Endothelial cell of umbilical vein (primary cell): ENCODE measurements around the gene PCDHGA8. TPM values are rescaled to one million over a fixed set of nuclear protein-coding genes. Genes with fewer than 3 reads are reported as not detected.

Source experiments
- BruUV-seq: library from RNA; stranded (reverse); fragments of 400-500 nt; replicated peaks from 2 replicates; lab custom pipeline; 2021; lab: Mats Ljungman, UMichigan
- CTCF ChIA-PET: fragments of 300-600, 350-600 bp; sonication (Branson Sonifier 250); formaldehyde crosslinking; loops from one replicate; lab custom pipeline; 2021; ENCODE audit warnings: antibody characterized with exemption, inconsistent platforms; lab: Charles Lee
- POLR2A ChIA-PET: fragments of 300-600, 350-600 bp; sonication (Branson Sonifier 250); formaldehyde crosslinking; loops from one replicate; lab custom pipeline; 2021; ENCODE audit warnings: antibody characterized with exemption, inconsistent platforms; lab: Charles Lee
- DNase-seq: peaks from one replicate; pipeline ENCODE4 v3.0.0-alpha.2; 2011; ENCODE audit warnings: low read depth, low spot score
- FAIRE-seq: peaks from 2 replicates; lab custom pipeline; 2011; peaks lifted over from hg19 to GRCh38; lab: Jason Lieb, UNC
- H2AFZ ChIP-seq: 2 replicates; pipeline ENCODE4 v1.6.0; 2012; ENCODE audit warnings: low read depth, low read length, control low read depth, inconsistent platforms
- H3K27ac ChIP-seq: 2 replicates; pipeline ENCODE4 v1.5.1; 2011; ENCODE audit warnings: low read depth, mild to moderate bottlenecking, control low read depth, low read length, moderate library complexity; ENCODE audit not compliant: insufficient read depth
- H3K27me3 ChIP-seq, 2 experiments: 2 replicates each; pipeline versions ENCODE4 v1.6.0 to v1.6.1; 2011; ENCODE audit warnings: low read length in 2 of 2, mixed read lengths in 1 of 2; ENCODE audit not compliant: control insufficient read depth in 2 of 2, insufficient read depth in 2 of 2
- H3K36me3 ChIP-seq, 2 experiments: 2 replicates in 1 of 2; 3 replicates in 1 of 2; pipeline ENCODE4 v1.5.1; 2011; ENCODE audit warnings: low read length in 2 of 2, mild to moderate bottlenecking in 1 of 2, moderate library complexity in 1 of 2; ENCODE audit not compliant: control insufficient read depth in 2 of 2, insufficient read depth in 2 of 2; ENCODE audit errors: extremely low read depth in 1 of 2
- H3K4me1 ChIP-seq: 3 replicates; pipeline ENCODE4 v1.5.1; 2011; ENCODE audit warnings: mild to moderate bottlenecking, low read length; ENCODE audit not compliant: control insufficient read depth, insufficient read depth; ENCODE audit errors: extremely low read depth
- H3K4me2 ChIP-seq: 2 replicates; pipeline ENCODE4 v1.6.1; 2011; ENCODE audit warnings: low read length, control low read depth, mixed read lengths; ENCODE audit not compliant: insufficient read depth
- H3K4me3 ChIP-seq, 3 experiments: fragments of 200-600 bp in 1 of 3; sonication (generic), shearing (Covaris generic) in 1 of 3; replicated peaks in 1 of 3; 2 replicates each; pipeline ENCODE4 v1.5.1; 2011 to 2016; ENCODE audit warnings: control low read depth in 3 of 3, low read length in 3 of 3, mild to moderate bottlenecking in 2 of 3, inconsistent platforms in 1 of 3, low read depth in 1 of 3, moderate library complexity in 1 of 3; ENCODE audit not compliant: insufficient read depth in 1 of 3
- H3K79me2 ChIP-seq: 2 replicates; pipeline ENCODE4 v1.6.0; 2012; ENCODE audit warnings: low read length, inconsistent platforms; ENCODE audit not compliant: control insufficient read depth, insufficient read depth
- H3K9ac ChIP-seq: replicated peaks from 2 replicates; pipeline ENCODE3; 2011; ENCODE audit warnings: low read length, control low read depth; ENCODE audit not compliant: insufficient read depth; ENCODE audit errors: extremely low read depth
- H3K9me1 ChIP-seq: replicated peaks from 3 replicates; pipeline ENCODE4 v1.6.0; 2011; ENCODE audit warnings: mild to moderate bottlenecking, low read length; ENCODE audit not compliant: control insufficient read depth, insufficient read depth; ENCODE audit errors: extremely low read depth
- H3K9me3 ChIP-seq: replicated peaks from 2 replicates; pipeline ENCODE4 v1.5.1; 2012; ENCODE audit warnings: low read length, inconsistent platforms; ENCODE audit not compliant: control insufficient read depth, insufficient read depth
- H4K20me1 ChIP-seq: replicated peaks from 2 replicates; pipeline ENCODE3; 2011; ENCODE audit warnings: mild to moderate bottlenecking, low read length; ENCODE audit not compliant: control insufficient read depth, insufficient read depth; ENCODE audit errors: extremely low read depth
- CTCF ChIP-seq, 2 donors: IDR thresholded peaks; 1 replicate in 1 of 2; 2 replicates in 1 of 2; pipeline ENCODE4 v1.5.1; 2011; ENCODE audit warnings: low read length in 2 of 2, mild to moderate bottlenecking in 2 of 2, moderate library complexity in 2 of 2, control low read depth in 1 of 2, inconsistent platforms in 1 of 2, low read depth in 1 of 2; ENCODE audit not compliant: insufficient read depth in 1 of 2; ENCODE audit errors: extremely low read depth in 1 of 2
- EZH2 ChIP-seq: IDR thresholded peaks from 2 replicates; pipeline ENCODE4 v1.6.1; 2012; ENCODE audit warnings: borderline replicate concordance, low read depth, mild to moderate bottlenecking, moderate library complexity, low read length, inconsistent platforms; ENCODE audit not compliant: severe bottlenecking
- JUN ChIP-seq: IDR thresholded peaks from 2 replicates; pipeline ENCODE4 v1.6.1; 2011; ENCODE audit warnings: borderline replicate concordance, low read depth; ENCODE audit not compliant: insufficient read length, insufficient read depth
- MYC ChIP-seq: IDR thresholded peaks from one replicate; pipeline ENCODE4 v1.6.1; 2011; ENCODE audit warnings: mild to moderate bottlenecking, low read depth, low read length
- POLR2A ChIP-seq: IDR thresholded peaks from 2 replicates; pipeline ENCODE4 v1.6.1; 2012; ENCODE audit warnings: low read depth, mild to moderate bottlenecking, control low read depth, low read length
- POLR2AphosphoS5 ChIP-seq: IDR thresholded peaks from 2 replicates; pipeline ENCODE4 v1.6.1; 2012; ENCODE audit warnings: low read depth, mild to moderate bottlenecking, control low read depth, low read length, moderate library complexity; ENCODE audit not compliant: insufficient read depth
- dilution Hi-C: fragments of 300-500 bp; cut with MboI; formaldehyde crosslinking; loops from one replicate; pipeline ENCODE4 v1.15.0; 2019; ENCODE audit warnings: low sequenced_read_pairs; ENCODE audit not compliant: extremely low pct_ligation_motif_present
- intact Hi-C: fragments of 100-400 bp; cut with micrococcal nuclease; formaldehyde crosslinking; loops from one replicate; pipeline ENCODE4 v1.10.0; 2022
- polyA plus RNA-seq, 4 experiments: library from polyadenylated mRNA; depleted of rRNA in 3 of 4; stranded (reverse) in 3 of 4; unstranded in 1 of 4; fragments of >200 nt; gene quantifications; 2 replicates each; pipeline versions ENCODE4 v1.2.1 to v1.2.3, GENCODE V29; 2011 to 2012; ENCODE audit warnings: missing spikeins in 1 of 4
- total RNA-seq: library from RNA; stranded (reverse); gene quantifications from 2 replicates; pipeline ENCODE4 v1.2.3, GENCODE V29; 2021

The PCDHGA8 gene
- total and polyA plus RNA-seq, 2 donors (not counting 3 experiments of a cell fraction or from before 2014, with no cell fraction given) = 0.44 to 0.95 TPM

GRCh38 chr5:141354900-141355469, 37.4 kb upstream of the PCDHGA8 start, which contains the start of gene PCDHGA4:
TSS of gene PCDHGA4 (plus strand) at chr5:141355021. CDS start at chr5:141355108, 87 bp downstream.
- intact Hi-C loops = loop anchor here (5.0 kb wide), 1 partner anchor 207 kb away; no protein-coding TSS in a partner anchor
- ChIA-PET CTCF (interaction anchor here (0.6 to 3.0 kb wide), 20 partner anchors 9 to 212 kb away, joined by 3 to 25 read pairs (median 5); partner anchors contain the start of genes PCDHGA11, PCDHGA12, PCDHGA2 and PCDHGA3), POLR2A (no interaction called here)
- H4K20me1 ChIP-seq = no peaks in the 10 kb centered on the region
- TSS peak; percentile 14 for BruUV-seq
- H3K27ac ChIP-seq = no peak within 1 kb of the TSS
- peak within 1 kb of the TSS; percentile 11 to 38 (median 33) for H3K4me3 ChIP-seq
- H3K9ac ChIP-seq = no peak within 1 kb of the TSS
- H3K4me2 ChIP-seq = peak within 1 kb of the TSS; percentile 38
- H2AFZ ChIP-seq = peak within 1 kb of the TSS; percentile 73
- no peaks in the 10 kb centered on the region for H3K9me1 ChIP-seq
- no peaks in the 10 kb centered on the region for H3K9me3 ChIP-seq
- peak; percentile 33 to 54 for TF ChIP-seq CTCF (IDR thresholded peaks at IDR 0.05; ENCODE audit: extremely low read depth in 1 of 2, insufficient read depth in 1 of 2, low read depth in 1 of 2, low read length in 2 of 2)
- TF ChIP-seq POLR2A = no peak
- no peak for TF ChIP-seq MYC
- H3K36me3 ChIP-seq = no peaks in the 10 kb centered on the region
- dilution Hi-C loops = no loop called here
- FAIRE-seq (no peak), DNase-seq (peak; percentile 34)
- H3K27me3 ChIP-seq = peaks cover 34 to 58% of the 10 kb centered on the region in 2 experiments
- no peaks in the 10 kb centered on the region for H3K4me1 ChIP-seq
- no peaks in the 10 kb centered on the region for H3K79me2 ChIP-seq

GRCh38 chr5:141355641-141356040, 36.8 kb upstream of the PCDHGA8 start:
- ChIA-PET POLR2A (no interaction called here), CTCF (interaction anchor here (0.9 to 3.0 kb wide), 17 partner anchors 9 to 208 kb away, joined by 3 to 25 read pairs (median 5); partner anchors contain the start of genes PCDHGA11, PCDHGA12, PCDHGA2 and PCDHGA3)
- H3K4me1 ChIP-seq = no peaks in the 10 kb centered on the region
- FAIRE-seq (no peak), DNase-seq (no peak)
- no TSS peak for BruUV-seq
- H3K4me2 ChIP-seq = no peak overlapping the region
- H3K9me3 ChIP-seq = no peaks in the 10 kb centered on the region
- H3K79me2 ChIP-seq = no peaks in the 10 kb centered on the region
- TF ChIP-seq MYC = no peak
- TF ChIP-seq POLR2A = no peak
- no peak for TF ChIP-seq POLR2AphosphoS5
- no peak for TF ChIP-seq CTCF (IDR thresholded peaks at IDR 0.05; ENCODE audit: extremely low read depth in 1 of 2, insufficient read depth in 1 of 2, low read depth in 1 of 2, low read length in 2 of 2)
- TF ChIP-seq EZH2 = no peak
- TF ChIP-seq JUN = no peak
- H3K4me3 ChIP-seq = no peak overlapping the region
- no peak overlapping the region for H3K9ac ChIP-seq
- no peaks in the 10 kb centered on the region for H3K36me3 ChIP-seq
- H2AFZ ChIP-seq = no peak overlapping the region
- H3K27ac ChIP-seq = no peak overlapping the region
- peaks cover 30 to 58% of the 10 kb centered on the region in 2 experiments for H3K27me3 ChIP-seq
- H3K9me1 ChIP-seq = no peaks in the 10 kb centered on the region
- H4K20me1 ChIP-seq = no peaks in the 10 kb centered on the region
- intact Hi-C loops = no loop called here
- dilution Hi-C loops = no loop called here
